HepG2 (cell line): ENCODE results near the gene SPATA32. TPM values are rescaled to one million over a fixed set of nuclear protein-coding genes. Genes with fewer than 3 reads are reported as not detected.

ENCODE experiments used
- ATAC-seq: fragments of 200-7000 bp; cut with Tn5 transposase; 3 replicates; pipeline ENCODE4 v1.9.1; 2020; ENCODE audit warnings: mild to moderate bottlenecking, moderate library complexity
- BruUV-seq: library from RNA; stranded (reverse); fragments of 400-500 nt; replicated peaks from 2 replicates; lab custom pipeline; 2021; lab: Mats Ljungman, UMichigan
- CTCF ChIA-PET: fragments of 300-600 bp; formaldehyde crosslinking; extraction: SDS; loops from one replicate; lab custom pipeline; 2021; ENCODE audit warnings: low total read pairs, inconsistent platforms, low intra/inter-chr PET ratio; lab: Yijun Ruan, JAX
- POLR2A ChIA-PET: fragments of 350-600 bp; sonication (Branson Sonifier 250); formaldehyde crosslinking; loops from one replicate; lab custom pipeline; 2020; ENCODE audit warnings: antibody characterized with exemption, inconsistent platforms; lab: Yijun Ruan, JAX
- DNase-seq: peaks from one replicate; pipeline ENCODE4 v3.0.0-alpha.2; 2015; ENCODE audit warnings: low spot score
- FAIRE-seq: peaks from 3 replicates; lab custom pipeline; 2011; peaks lifted over from hg19 to GRCh38; lab: Jason Lieb, UNC
- H2AFZ ChIP-seq: one replicate; pipeline ENCODE4 v1.6.1; 2011; ENCODE audit warnings: low read length, inconsistent platforms
- H3K27ac ChIP-seq: fragments of 300-600 bp; 3 replicates; pipeline ENCODE4 v1.8.0; 2011; ENCODE audit warnings: mixed run types, mild to moderate bottlenecking, mixed read lengths, low read length, inconsistent platforms; ENCODE audit not compliant: insufficient read depth; ENCODE audit errors: extremely low read length
- H3K27me3 ChIP-seq, 2 experiments: fragments of 200-600 bp in 1 of 2; 2 replicates in 1 of 2; 3 replicates in 1 of 2; pipeline versions ENCODE4 v1.6.0 to v1.8.0; 2011; ENCODE audit warnings: low read length in 2 of 2, mild to moderate bottlenecking in 2 of 2, moderate library complexity in 2 of 2, inconsistent platforms in 1 of 2; ENCODE audit not compliant: insufficient read depth in 2 of 2, control insufficient read depth in 1 of 2
- H3K36me3 ChIP-seq, 2 experiments: fragments of 200-600 bp in 1 of 2; replicated peaks in 1 of 2; 2 replicates in 1 of 2; 3 replicates in 1 of 2; pipeline versions ENCODE4 v1.5.1 to v1.8.0; 2011; ENCODE audit warnings: low read length in 2 of 2, inconsistent platforms in 1 of 2; ENCODE audit not compliant: insufficient read depth in 2 of 2, control insufficient read depth in 1 of 2
- H3K4me1 ChIP-seq: 2 replicates; pipeline ENCODE4 v1.5.1; 2012; ENCODE audit warnings: low read length, inconsistent platforms; ENCODE audit not compliant: insufficient read depth
- H3K4me2 ChIP-seq: 2 replicates; pipeline ENCODE4 v1.6.0; 2011; ENCODE audit warnings: low read depth, low read length, inconsistent platforms
- H3K4me3 ChIP-seq, 3 experiments: fragments of 200-600 bp in 1 of 3; sonication (generic), shearing (Covaris generic) in 1 of 3; replicated peaks in 1 of 3; 2 replicates each; pipeline ENCODE4 v1.5.1; 2011 to 2016; ENCODE audit warnings: low read length in 3 of 3, inconsistent platforms in 2 of 3, low read depth in 2 of 3, mild to moderate bottlenecking in 2 of 3, control low read depth in 1 of 3, mixed read lengths in 1 of 3; ENCODE audit not compliant: insufficient read depth in 1 of 3
- H3K79me2 ChIP-seq: one replicate; pipeline ENCODE4 v1.6.1; 2011; ENCODE audit warnings: low read length, inconsistent platforms; ENCODE audit not compliant: insufficient read depth
- H3K9ac ChIP-seq: 2 replicates; pipeline ENCODE4 v1.6.0; 2011; ENCODE audit warnings: mild to moderate bottlenecking, low read depth, low read length, inconsistent platforms; ENCODE audit not compliant: insufficient read depth
- H3K9me3 ChIP-seq: 2 replicates; pipeline ENCODE4 v1.5.1; 2012; ENCODE audit warnings: mild to moderate bottlenecking, low read length
- H4K20me1 ChIP-seq: 2 replicates; pipeline ENCODE4 v1.6.0; 2011; ENCODE audit warnings: inconsistent platforms, mild to moderate bottlenecking, low read length, moderate library complexity; ENCODE audit not compliant: insufficient read depth
- AGO2 ChIP-seq: fragments of 200-400 bp; formaldehyde crosslinking; optimal IDR thresholded peaks from 2 replicates; pipeline ENCODE3; 2017; ENCODE audit warnings: mild to moderate bottlenecking, low read depth, low read length, moderate library complexity
- ATF1 ChIP-seq: IDR thresholded peaks from 2 replicates; pipeline ENCODE4 v1.6.1; 2016; ENCODE audit warnings: mild to moderate bottlenecking, control low read depth
- ATF4 ChIP-seq, 2 experiments: fragments of 450-650 bp in 1 of 2; sonication (generic) in 1 of 2; formaldehyde crosslinking; IDR thresholded peaks; 2 replicates each; pipeline versions ENCODE4 v1.5.0 to v1.8.0; 2020 to 2022; ENCODE audit warnings: mild to moderate bottlenecking in 1 of 2, missing genetic modification reagents in 1 of 2
- FOXK2 ChIP-seq: fragments of 450-650 bp; IDR thresholded peaks from 2 replicates; pipeline ENCODE4 v1.6.1; 2016
- HNRNPLL ChIP-seq: fragments of 200-400 bp; formaldehyde crosslinking; IDR thresholded peaks from 2 replicates; pipeline ENCODE4 v1.6.1; 2017; ENCODE audit warnings: mild to moderate bottlenecking, low read depth, low read length; ENCODE audit not compliant: poor library complexity, severe bottlenecking
- HNRNPUL1 ChIP-seq: fragments of 200-400 bp; formaldehyde crosslinking; IDR thresholded peaks from 2 replicates; pipeline ENCODE4 v1.6.1; 2017; ENCODE audit warnings: low read depth, mild to moderate bottlenecking, low read length, moderate library complexity
- MED8 ChIP-seq: sonication (generic); formaldehyde crosslinking; IDR thresholded peaks from 2 replicates; pipeline ENCODE4 v1.8.1; 2023; ENCODE audit warnings: mild to moderate bottlenecking, missing genetic modification reagents; ENCODE audit not compliant: insufficient replicate concordance
- MTF1 ChIP-seq: sonication (generic); formaldehyde crosslinking; IDR thresholded peaks from 2 replicates; pipeline ENCODE4 v1.5.0; 2020; ENCODE audit warnings: missing genetic modification reagents
- TIGD3 ChIP-seq: sonication (generic); formaldehyde crosslinking; IDR thresholded peaks from 2 replicates; pipeline ENCODE4 v1.5.1; 2020; ENCODE audit warnings: mild to moderate bottlenecking, missing genetic modification reagents, borderline replicate concordance
- TOE1 ChIP-seq: sonication (generic); formaldehyde crosslinking; IDR thresholded peaks from 2 replicates; pipeline ENCODE4 v1.4.0; 2020; ENCODE audit warnings: mild to moderate bottlenecking, missing genetic modification reagents
- TRIM24 ChIP-seq: sonication (generic); formaldehyde crosslinking; IDR thresholded peaks from 2 replicates; pipeline ENCODE4 v1.8.0; 2022; ENCODE audit warnings: mild to moderate bottlenecking, missing genetic modification reagents
- ZFAT ChIP-seq: sonication (generic); formaldehyde crosslinking; conservative IDR thresholded peaks from 2 replicates; pipeline ENCODE4 v1.8.1; 2023; ENCODE audit warnings: missing genetic modification reagents, inconsistent platforms
- ZFP82 ChIP-seq: sonication (generic); formaldehyde crosslinking; IDR thresholded peaks from 2 replicates; pipeline ENCODE4 v1.5.1; 2020; ENCODE audit warnings: mild to moderate bottlenecking, missing genetic modification reagents, borderline replicate concordance
- ZFY ChIP-seq: sonication (generic); formaldehyde crosslinking; IDR thresholded peaks from 2 replicates; pipeline ENCODE4 v1.4.0; 2020; ENCODE audit warnings: missing genetic modification reagents
- ZNF124 ChIP-seq: sonication (generic); formaldehyde crosslinking; IDR thresholded peaks from 2 replicates; pipeline ENCODE4 v1.4.0; 2020; ENCODE audit warnings: missing genetic modification reagents
- ZNF30 ChIP-seq: sonication (generic); formaldehyde crosslinking; IDR thresholded peaks from 2 replicates; pipeline ENCODE4 v1.5.0; 2020; ENCODE audit warnings: mild to moderate bottlenecking, missing genetic modification reagents
- ZNF878 ChIP-seq: sonication (generic); formaldehyde crosslinking; IDR thresholded peaks from 2 replicates; pipeline ENCODE4 v1.8.1; 2023; ENCODE audit warnings: mild to moderate bottlenecking, missing genetic modification reagents, moderate library complexity
- ZSCAN9 ChIP-seq: IDR thresholded peaks from 2 replicates; pipeline ENCODE4 v1.6.1; 2016; ENCODE audit warnings: borderline replicate concordance
- WGBS: methylation state at CpG from one replicate; pipeline ENCODE4 v1.1.6; 2017; ENCODE audit warnings: low lambda C conversion rate; 5-methylcytosine and 5-hydroxymethylcytosine counted together
- in situ Hi-C: cut with HindIII; loops from 2 replicates; pipeline ENCODE4 v1.10.0; 2017; ENCODE audit warnings: low pct_unique_long_range_greater_than_20kb; ENCODE audit not compliant: extremely low pct_ligation_motif_present
- intact Hi-C: fragments of 100-400 bp; cut with micrococcal nuclease; formaldehyde crosslinking; loops from one replicate; pipeline ENCODE4 v1.10.0; 2022; ENCODE audit not compliant: unreplicated experiment
- polyA plus RNA-seq, 8 experiments: library from polyadenylated mRNA; depleted of rRNA in 3 of 8; stranded (reverse) in 7 of 8; unstranded in 1 of 8; fragments of >200 nt; fragmentation: Illumina TruSeq in 4 of 8; extraction: Trizol in 4 of 8; gene quantifications; 2 replicates each; pipeline versions ENCODE4 v1.2.1 to v1.2.3, GENCODE V29; 2011 to 2016; ENCODE audit warnings: low read depth in 4 of 8, missing spikeins in 1 of 8, mixed read lengths in 1 of 8; ENCODE audit not compliant: insufficient read depth in 1 of 8
- total RNA-seq, 5 experiments: library from RNA; depleted of rRNA; stranded (reverse); fragments of >200 nt; fragmentation: Illumina TruSeq; extraction: Trizol; gene quantifications; 2 replicates each; pipeline ENCODE4 v1.2.3, GENCODE V29; 2016; ENCODE audit warnings: low read depth in 1 of 5

SPATA32 gene
- total and polyA plus RNA-seq, 2 of the 13 experiments (the other 11 are each of a cell fraction or from before 2014, with no cell fraction given), result not detected

GRCh38 chr17:45305530-45306087 lies 43.7 kb upstream of the SPATA32 start:
- H3K4me3 ChIP-seq, result no peak overlapping the region
- no peak overlapping the region for H3K4me2 ChIP-seq
- H3K9me3 ChIP-seq, result no peaks in the 10 kb centered on the region
- H3K27ac ChIP-seq, result no peak overlapping the region
- H3K36me3 ChIP-seq, result no peaks in the 10 kb centered on the region
- H4K20me1 ChIP-seq, result no peaks in the 10 kb centered on the region
- TF ChIP-seq ATF4 (CRISPR knock-in tag; IDR thresholded peaks at IDR 0.05) (no peak), HNRNPLL (no peak), ZNF30 (CRISPR knock-in tag) (no peak), HNRNPUL1 (no peak), ZFY (CRISPR knock-in tag) (no peak), ATF1 (no peak), ZNF124 (no peak), ZNF878 (CRISPR knock-in tag) (no peak), TRIM24 (CRISPR knock-in tag) (no peak), TIGD3 (no peak), AGO2 (no peak), ZSCAN9 (CRISPR knock-in tag) (no peak), MTF1 (CRISPR knock-in tag) (no peak), TOE1 (CRISPR knock-in tag) (no peak), MED8 (CRISPR knock-in tag) (no peak), ZFP82 (no peak), FOXK2 (no peak), ZFAT (CRISPR knock-in tag) (no peak)
- BruUV-seq, result no TSS peak
- in situ Hi-C loops (no loop called here), intact Hi-C loops (no loop called here)
- H3K27me3 ChIP-seq, result no peaks in the 10 kb centered on the region
- H3K9ac ChIP-seq, result no peak overlapping the region
- peaks cover 40% of the 10 kb centered on the region for H3K79me2 ChIP-seq
- FAIRE-seq (no peak), DNase-seq (no peak), ATAC-seq (no peak)
- ChIA-PET CTCF (no interaction called here), POLR2A (no interaction called here)
- WGBS, result 100% methylated on average over 3 of the region's 3 CpGs
- peaks cover 20% of the 10 kb centered on the region for H3K4me1 ChIP-seq
- H2AFZ ChIP-seq, result no peak overlapping the region
